K562 (cell line): ENCODE measurements around the gene THUMPD1. TPM values are rescaled to one million over a fixed set of nuclear protein-coding genes. Genes with fewer than 3 reads are reported as not detected.

Experiments used
- ATAC-seq: fragments of 200-7000 bp; cut with Tn5 transposase; 3 replicates; pipeline ENCODE4 v1.9.1; 2020; ENCODE audit warnings: moderate library complexity
- BruUV-seq: library from RNA; stranded (reverse); fragments of 400-500 nt; replicated peaks from 2 replicates; lab custom pipeline; 2021; lab: Mats Ljungman, UMichigan
- CTCF ChIA-PET: fragments of 300-600 bp; formaldehyde crosslinking; extraction: SDS; loops from one replicate; lab custom pipeline; 2021; ENCODE audit warnings: low intra/inter-chr PET ratio; lab: Yijun Ruan, JAX
- POLR2A ChIA-PET: fragments of 300-600, 350-650 bp; sonication (Branson Sonifier 250); formaldehyde crosslinking; extraction: SDS; loops from one replicate; lab custom pipeline; 2021; ENCODE audit warnings: antibody characterized with exemption, inconsistent platforms; lab: Yijun Ruan, JAX
- DNase-seq, 4 experiments: peaks; one replicate each; pipeline versions ENCODE4 v3.0.0 to v3.0.0-alpha.2; 2011 to 2018; ENCODE audit warnings: low spot score in 3 of 4, mixed read lengths in 3 of 4; ENCODE audit errors: extremely low read depth in 1 of 4
- FAIRE-seq: peaks from 2 replicates; lab custom pipeline; 2011; peaks lifted over from hg19 to GRCh38; lab: Jason Lieb, UNC
- H2AFZ ChIP-seq: 2 replicates; pipeline ENCODE4 v1.6.0; 2011; ENCODE audit warnings: low read depth, low read length, control low read depth, inconsistent platforms
- H3K27ac ChIP-seq: fragments of 200-600 bp; 3 replicates; pipeline ENCODE4 v1.8.0; 2011; ENCODE audit warnings: low read depth, mild to moderate bottlenecking, control low read depth, inconsistent platforms, low read length, moderate library complexity, mixed read lengths; ENCODE audit errors: extremely low read depth
- H3K27me3 ChIP-seq, 2 experiments: fragments of 300-600 bp in 1 of 2; 2 replicates in 1 of 2; 3 replicates in 1 of 2; pipeline versions ENCODE4 v1.6.0 to v1.8.0; 2011; ENCODE audit warnings: inconsistent platforms in 2 of 2, low read length in 2 of 2, mild to moderate bottlenecking in 1 of 2, mixed read lengths in 1 of 2, moderate library complexity in 1 of 2; ENCODE audit not compliant: control insufficient read depth in 2 of 2, insufficient read depth in 2 of 2
- H3K36me3 ChIP-seq: fragments of 300-600 bp; 3 replicates; pipeline ENCODE4 v1.8.0; 2011; ENCODE audit warnings: mild to moderate bottlenecking, low read length, inconsistent platforms; ENCODE audit not compliant: control insufficient read depth, insufficient read depth
- H3K4me1 ChIP-seq, 2 experiments: fragments of 200-600 bp in 1 of 2; replicated peaks in 1 of 2; 2 replicates in 1 of 2; 3 replicates in 1 of 2; pipeline versions ENCODE4 v1.5.1 to v1.8.0; 2011; ENCODE audit warnings: inconsistent platforms in 2 of 2, low read length in 2 of 2, mild to moderate bottlenecking in 1 of 2, mixed read lengths in 1 of 2, moderate library complexity in 1 of 2; ENCODE audit not compliant: control insufficient read depth in 2 of 2, insufficient read depth in 2 of 2
- H3K4me2 ChIP-seq: 2 replicates; pipeline ENCODE4 v1.6.1; 2011; ENCODE audit warnings: low read length, control low read depth, inconsistent platforms, mixed read lengths; ENCODE audit not compliant: insufficient read depth
- H3K4me3 ChIP-seq: fragments of 200-600 bp; sonication (generic), shearing (Covaris generic); 2 replicates; pipeline ENCODE4 v1.5.1; 2016; ENCODE audit warnings: control low read depth, inconsistent platforms
- H3K79me2 ChIP-seq: fragments of 200-600 bp; 3 replicates; pipeline ENCODE4 v1.8.0; 2011; ENCODE audit warnings: low read length, inconsistent platforms; ENCODE audit not compliant: control insufficient read depth, insufficient read depth
- H3K9ac ChIP-seq, 2 experiments: 2 replicates each; pipeline versions ENCODE4 v1.6.0 to v1.6.1; 2011; ENCODE audit warnings: low read depth in 2 of 2, low read length in 2 of 2, control low read depth in 1 of 2, inconsistent platforms in 1 of 2, mild to moderate bottlenecking in 1 of 2, mixed read lengths in 1 of 2; ENCODE audit not compliant: insufficient read depth in 1 of 2
- H3K9me1 ChIP-seq: one replicate; pipeline ENCODE4 v1.6.0; 2011; ENCODE audit warnings: inconsistent platforms, mild to moderate bottlenecking, low read length, moderate library complexity; ENCODE audit not compliant: control insufficient read depth, insufficient read depth
- H3K9me3 ChIP-seq: replicated peaks from 2 replicates; pipeline ENCODE4 v1.5.1; 2011; ENCODE audit warnings: low read depth, low read length, inconsistent platforms; ENCODE audit not compliant: control insufficient read depth, insufficient read depth
- H4K20me1 ChIP-seq: replicated peaks from 2 replicates; pipeline ENCODE4 v1.6.1; 2011; ENCODE audit warnings: low read length, inconsistent platforms, mixed read lengths; ENCODE audit not compliant: control insufficient read depth, insufficient read depth
- GTF2E2 ChIP-seq: fragments of 200-800 bp; sonication (Bioruptor generic); IDR thresholded peaks from 2 replicates; pipeline ENCODE4 v1.6.1; 2016; ENCODE audit warnings: missing genetic modification characterization, missing compliant biosample characterization
- NR1H2 ChIP-seq: sonication (generic); formaldehyde crosslinking; IDR thresholded peaks from 2 replicates; pipeline ENCODE4 v1.4.0; 2020; ENCODE audit warnings: mild to moderate bottlenecking, missing genetic modification reagents
- SAP30 ChIP-seq: fragments of 200-600 bp; sonication (generic); IDR thresholded peaks from 2 replicates; pipeline ENCODE4 v1.6.1; 2012; ENCODE audit warnings: borderline replicate concordance, low read depth, mild to moderate bottlenecking, moderate library complexity, low read length, control low read depth, inconsistent platforms; ENCODE audit not compliant: insufficient read depth, poor library complexity, severe bottlenecking
- WGBS: fragments of 100-300 bp; shearing (Covaris generic); methylation state at CpG from one replicate; pipeline ENCODE4 v1.1.6; 2016; ENCODE audit warnings: low coverage, mixed read lengths; ENCODE audit not compliant: insufficient coverage; ENCODE audit errors: missing lambda C conversion rate; 5-methylcytosine and 5-hydroxymethylcytosine counted together
- in situ Hi-C: fragments of 300-500 bp; cut with MboI; formaldehyde crosslinking; loops from 4 replicates; pipeline ENCODE4 v1.15.0; 2018; ENCODE audit warnings: inconsistent platforms, mixed read lengths
- intact Hi-C: fragments of 100-400 bp; cut with micrococcal nuclease; formaldehyde crosslinking; loops from 2 replicates; pipeline ENCODE4 v1.14.2; 2022
- polyA plus RNA-seq, 8 experiments: library from polyadenylated mRNA; depleted of rRNA in 4 of 8; stranded (reverse) in 5 of 8; unstranded in 3 of 8; fragments of >200 nt; fragmentation: Nextera tagmentation in 2 of 8; fragmentation: Illumina TruSeq in 1 of 8; extraction: Ambion mirVana in 2 of 8; extraction: Trizol in 1 of 8; gene quantifications; 2 replicates each; pipeline versions ENCODE4 v1.2.1 to v1.2.3, GENCODE V29; 2011 to 2014; ENCODE audit warnings: inconsistent platforms in 1 of 8, missing spikeins in 1 of 8
- total RNA-seq, 7 experiments: library from RNA; depleted of rRNA in 6 of 7; stranded (reverse); fragments of >200 nt in 6 of 7; fragmentation: Illumina TruSeq in 2 of 7; extraction: Trizol in 2 of 7; gene quantifications; 2 replicates each; pipeline versions ENCODE4 v1.2.1 to v1.2.3, GENCODE V29; 2011 to 2021; ENCODE audit warnings: low replicate concordance in 1 of 7
- TF ChIP-seq, protein P1 (sequence below): fragments of 450-650 bp; IDR thresholded peaks from 2 replicates; pipeline ENCODE4 v1.6.1; 2016; ENCODE audit warnings: borderline replicate concordance

The THUMPD1 gene
- total and polyA plus RNA-seq, 9 of the 15 experiments (the other 6 are each of a cell fraction or from before 2014, with no cell fraction given): 37.8 to 101 (median 56.8) TPM

DNA sequence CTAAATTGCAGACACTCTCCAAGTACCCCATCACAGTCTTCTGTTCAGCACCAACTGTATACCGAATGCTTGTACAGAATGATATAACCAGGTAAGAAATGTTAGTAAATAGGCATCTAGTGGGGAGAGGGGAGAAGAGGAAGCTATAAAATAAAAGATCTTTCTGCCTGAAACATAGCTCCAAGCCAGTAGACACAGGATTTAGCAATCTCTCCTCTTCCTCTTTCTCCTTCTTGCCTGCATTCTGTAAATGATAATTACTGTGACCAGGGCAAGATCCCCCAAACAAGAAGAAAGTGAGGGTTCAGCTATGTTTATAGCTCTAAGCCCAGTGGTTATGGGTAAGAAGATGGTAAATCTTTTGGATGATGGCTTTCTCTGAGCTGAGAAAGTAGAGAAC lies 40.1 kb upstream of the THUMPD1 start:
- Histone ChIP-seq H3K4me2 (no peak overlapping the region), H3K79me2 (no peaks in the 10 kb centered on the region)
- TF ChIP-seq GTF2E2 (tag) (no peak), NR1H2 (no peak), SAP30 (no peak)
- TF ChIP-seq, protein P1, sequence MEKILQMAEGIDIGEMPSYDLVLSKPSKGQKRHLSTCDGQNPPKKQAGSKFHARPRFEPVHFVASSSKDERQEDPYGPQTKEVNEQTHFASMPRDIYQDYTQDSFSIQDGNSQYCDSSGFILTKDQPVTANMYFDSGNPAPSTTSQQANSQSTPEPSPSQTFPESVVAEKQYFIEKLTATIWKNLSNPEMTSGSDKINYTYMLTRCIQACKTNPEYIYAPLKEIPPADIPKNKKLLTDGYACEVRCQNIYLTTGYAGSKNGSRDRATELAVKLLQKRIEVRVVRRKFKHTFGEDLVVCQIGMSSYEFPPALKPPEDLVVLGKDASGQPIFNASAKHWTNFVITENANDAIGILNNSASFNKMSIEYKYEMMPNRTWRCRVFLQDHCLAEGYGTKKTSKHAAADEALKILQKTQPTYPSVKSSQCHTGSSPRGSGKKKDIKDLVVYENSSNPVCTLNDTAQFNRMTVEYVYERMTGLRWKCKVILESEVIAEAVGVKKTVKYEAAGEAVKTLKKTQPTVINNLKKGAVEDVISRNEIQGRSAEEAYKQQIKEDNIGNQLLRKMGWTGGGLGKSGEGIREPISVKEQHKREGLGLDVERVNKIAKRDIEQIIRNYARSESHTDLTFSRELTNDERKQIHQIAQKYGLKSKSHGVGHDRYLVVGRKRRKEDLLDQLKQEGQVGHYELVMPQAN: no peak
- TF ChIP-seq, all 486 proteins: peak for 0
- Histone ChIP-seq H4K20me1 (no peaks in the 10 kb centered on the region), H3K27me3 (no peaks in the 10 kb centered on the region), H3K36me3 (peaks cover 63% of the 10 kb centered on the region), H3K27ac (no peak overlapping the region), H3K9ac (no peak overlapping the region), H3K4me1 (peaks cover 0 to 2% of the 10 kb centered on the region in 2 experiments; a peak in 1 of 5 replicates), H2AFZ (no peak overlapping the region), H3K9me1 (no peaks in the 10 kb centered on the region), H3K4me3 (no peak overlapping the region), H3K9me3 (no peaks in the 10 kb centered on the region)
- in situ Hi-C loops (no loop called here), intact Hi-C loops (no loop called here)
- WGBS: 14% methylated on average over 1 of the region's 1 CpG
- ChIA-PET CTCF (no interaction called here), POLR2A (interaction anchor here (0.6 to 1.1 kb wide), 4 partner anchors 11 to 307 kb away, joined by 3 read pairs; no protein-coding TSS in a partner anchor)
- FAIRE-seq: no peak
- DNase-seq: no peak
- ATAC-seq: no peak
- no TSS peak for BruUV-seq
